CD4-positive, alpha-beta T cell treated with Interleukin-10 for 1 hour (primary cell): ENCODE data around the gene NPLOC4.
A peak's percentile ranks its signal among the peaks of the same experiment; 100 is the strongest.
"Not testable (repeated sequence)": the region's sequence is repeated elsewhere in the genome, so short reads cannot be mapped to it uniquely, and the experiment has no call there.

Source experiments
- DNase-seq: peaks from one replicate; pipeline ENCODE4 v3.0.0-alpha.2; 2020

The NPLOC4 gene

GRCh38 chr17:81531998-81532404 is 104.9 kb downstream of the NPLOC4 start:
- DNase-seq, result not testable (repeated sequence)

- not testable (repeated sequence) for DNase-seq
These were observed 105.9 kb downstream of the NPLOC4 start for GRCh38 chr17:81531013-81531412.

- DNase-seq, result no peak
These were observed 107.5 kb downstream of the NPLOC4 start for GRCh38 chr17:81529437-81529803.

GRCh38 chr17:81528651-81529436 is 108.1 kb downstream of the NPLOC4 start:
- no peak for DNase-seq

GRCh38 chr17:81528384-81528650 is 108.6 kb downstream of the NPLOC4 start:
- no peak for DNase-seq

GRCh38 chr17:81527591-81528383 is 109.1 kb downstream of the NPLOC4 start, which contains the start of gene FSCN2:
TSS of gene FSCN2 (plus strand) at chr17:81528377. CDS start at chr17:81528532, 155 bp downstream.
- DNase-seq, result no peak

- no peak for DNase-seq
These were observed 110.0 kb downstream of the NPLOC4 start for GRCh38 chr17:81526662-81527571.

GRCh38 chr17:81524865-81525159 is 112.1 kb downstream of the NPLOC4 start:
- DNase-seq, result no peak

GRCh38 chr17:81524039-81524864 is 112.7 kb downstream of the NPLOC4 start:
- no peak for DNase-seq

GRCh38 chr17:81523402-81524038 is 113.4 kb downstream of the NPLOC4 start:
- no peak for DNase-seq

- DNase-seq, result no peak
These were observed 114.2 kb downstream of the NPLOC4 start for GRCh38 chr17:81522491-81523401.

- no peak for DNase-seq
These were observed 116.7 kb downstream of the NPLOC4 start for GRCh38 chr17:81520021-81520901.

GRCh38 chr17:81519284-81520020 is 117.5 kb downstream of the NPLOC4 start:
- DNase-seq, result peak; percentile 80

GRCh38 chr17:81518785-81519283 is 118.1 kb downstream of the NPLOC4 start:
- no peak for DNase-seq

- no peak for DNase-seq
These were observed 118.7 kb downstream of the NPLOC4 start for GRCh38 chr17:81518113-81518784.

GRCh38 chr17:81517339-81518112 is 119.4 kb downstream of the NPLOC4 start:
- DNase-seq, result no peak

GRCh38 chr17:81517009-81517338 is 119.9 kb downstream of the NPLOC4 start:
- DNase-seq, result no peak

GRCh38 chr17:81516439-81516838 is 120.5 kb downstream of the NPLOC4 start:
- DNase-seq, result no peak
